H1 (cell line): ENCODE results near the gene CYBA. TPM values are rescaled to one million over a fixed set of nuclear protein-coding genes. Genes with fewer than 3 reads are reported as not detected.

Experiments
- CTCF ChIA-PET: fragments of 300-600 bp; sonication (Branson Sonifier 250); formaldehyde crosslinking; loops from one replicate; lab custom pipeline; 2021; ENCODE audit not compliant: partially characterized antibody; lab: Charles Lee
- POLR2A ChIA-PET: fragments of 300-600 bp; sonication (Branson Sonifier 250); formaldehyde crosslinking; loops from one replicate; lab custom pipeline; 2021; ENCODE audit warnings: inconsistent platforms; ENCODE audit not compliant: partially characterized antibody; lab: Charles Lee
- DNase-seq, 2 experiments: peaks; one replicate each; pipeline versions ENCODE4 v3.0.0 to v3.0.0-alpha.2; 2010 to 2022; ENCODE audit warnings: low spot score in 2 of 2, low read depth in 1 of 2, mixed read lengths in 1 of 2
- FAIRE-seq: peaks from 2 replicates; lab custom pipeline; 2011; peaks lifted over from hg19 to GRCh38; lab: Jason Lieb, UNC
- H2AFZ ChIP-seq: 2 replicates; pipeline ENCODE4 v1.8.1; 2012; ENCODE audit warnings: low read length, inconsistent platforms
- H2AK5ac ChIP-seq: 2 replicates; pipeline ENCODE4 v1.6.1; 2013; ENCODE audit warnings: low read depth, low read length
- H2BK120ac ChIP-seq: replicated peaks from 2 replicates; pipeline ENCODE3; 2013; ENCODE audit warnings: low read depth, low read length, inconsistent platforms
- H2BK12ac ChIP-seq: 2 replicates; pipeline ENCODE4 v1.6.1; 2013; ENCODE audit warnings: low read depth, low read length
- H2BK15ac ChIP-seq: 2 replicates; pipeline ENCODE4 v1.6.1; 2013; ENCODE audit warnings: low read length
- H2BK20ac ChIP-seq: 2 replicates; pipeline ENCODE4 v1.6.1; 2013; ENCODE audit warnings: low read length
- H2BK5ac ChIP-seq: 2 replicates; pipeline ENCODE4 v1.6.1; 2013; ENCODE audit warnings: low read depth, low read length
- H3K14ac ChIP-seq: 2 replicates; pipeline ENCODE4 v1.6.1; 2013; ENCODE audit warnings: inconsistent platforms; ENCODE audit not compliant: insufficient read length
- H3K18ac ChIP-seq: 2 replicates; pipeline ENCODE4 v1.6.1; 2013; ENCODE audit warnings: low read length; ENCODE audit errors: extremely low read depth
- H3K23ac ChIP-seq: 2 replicates; pipeline ENCODE4 v1.6.1; 2013; ENCODE audit warnings: inconsistent platforms; ENCODE audit not compliant: insufficient read length
- H3K23me2 ChIP-seq: 2 replicates; pipeline ENCODE4 v1.6.1; 2013; ENCODE audit warnings: low read depth, low read length
- H3K27ac ChIP-seq: 2 replicates; pipeline ENCODE4 v1.6.1; 2011; ENCODE audit warnings: low read depth, low read length, inconsistent platforms
- H3K27me3 ChIP-seq, 4 experiments: replicated peaks in 1 of 4; 1 replicate in 1 of 4; 2 replicates in 3 of 4; pipeline versions ENCODE4 v1.6.1 to v1.8.1; 2011 to 2013; ENCODE audit warnings: low read length in 3 of 4, mild to moderate bottlenecking in 3 of 4, inconsistent platforms in 2 of 4, mixed read lengths in 2 of 4, moderate library complexity in 1 of 4; ENCODE audit not compliant: control insufficient read depth in 3 of 4, insufficient read depth in 3 of 4; ENCODE audit errors: extremely low read depth in 1 of 4
- H3K36me3 ChIP-seq, 4 experiments: 2 replicates each; pipeline versions ENCODE4 v1.6.1 to v1.8.1; 2011 to 2013; ENCODE audit warnings: mild to moderate bottlenecking in 4 of 4, low read length in 3 of 4, moderate library complexity in 2 of 4, control low read depth in 1 of 4, inconsistent platforms in 1 of 4; ENCODE audit not compliant: insufficient read depth in 4 of 4, control insufficient read depth in 2 of 4
- H3K4ac ChIP-seq: replicated peaks from 2 replicates; pipeline ENCODE3; 2013; ENCODE audit warnings: low read length, low read depth, mixed read lengths, inconsistent platforms; ENCODE audit not compliant: insufficient read length
- H3K4me1 ChIP-seq, 4 experiments: replicated peaks in 1 of 4; 1 replicate in 1 of 4; 2 replicates in 3 of 4; pipeline versions ENCODE4 v1.6.1 to v1.8.1; 2011 to 2013; ENCODE audit warnings: low read length in 3 of 4, inconsistent platforms in 2 of 4, mixed read lengths in 1 of 4; ENCODE audit not compliant: insufficient read depth in 4 of 4, control insufficient read depth in 3 of 4
- H3K4me2 ChIP-seq, 2 experiments: 2 replicates each; pipeline versions ENCODE4 v1.6.1 to v1.8.1; 2011 to 2013; ENCODE audit warnings: low read depth in 2 of 2, low read length in 2 of 2, control low read depth in 1 of 2, inconsistent platforms in 1 of 2, mild to moderate bottlenecking in 1 of 2; ENCODE audit not compliant: insufficient read depth in 1 of 2
- H3K4me3 ChIP-seq, 4 experiments: fragments of 200-600, 300-600 bp in 1 of 4; sonication (generic), shearing (Covaris generic), sonication (Bioruptor Twin) in 1 of 4; 2 replicates each; pipeline versions ENCODE4 v1.5.1 to v1.8.1; 2011 to 2016; ENCODE audit warnings: low read length in 4 of 4, low read depth in 3 of 4, control low read depth in 2 of 4, inconsistent platforms in 2 of 4, mild to moderate bottlenecking in 2 of 4, mixed read lengths in 1 of 4, moderate library complexity in 1 of 4; ENCODE audit not compliant: insufficient read depth in 2 of 4; ENCODE audit errors: extremely low read depth in 1 of 4
- H3K56ac ChIP-seq: replicated peaks from 2 replicates; pipeline ENCODE3; 2013; ENCODE audit warnings: low read depth, mild to moderate bottlenecking, mixed read lengths, low read length, inconsistent platforms; ENCODE audit not compliant: insufficient read length
- H3K79me1 ChIP-seq: 2 replicates; pipeline ENCODE4 v1.6.1; 2013; ENCODE audit warnings: low read depth, low read length, control low read depth
- H3K79me2 ChIP-seq, 2 experiments: 2 replicates each; pipeline versions ENCODE4 v1.6.1 to v1.8.1; 2012 to 2013; ENCODE audit warnings: low read length in 2 of 2, mild to moderate bottlenecking in 2 of 2, inconsistent platforms in 1 of 2; ENCODE audit not compliant: insufficient read depth in 2 of 2, control insufficient read depth in 1 of 2
- H3K9ac ChIP-seq, 4 experiments: replicated peaks in 1 of 4; 1 replicate in 1 of 4; 2 replicates in 3 of 4; pipeline versions ENCODE4 v1.6.1 to v1.8.1; 2011 to 2013; ENCODE audit warnings: low read depth in 3 of 4, low read length in 3 of 4, control low read depth in 2 of 4, mild to moderate bottlenecking in 2 of 4, moderate library complexity in 2 of 4, inconsistent platforms in 1 of 4; ENCODE audit errors: extremely low read depth in 1 of 4
- H3K9me3 ChIP-seq, 2 experiments: 2 replicates each; pipeline versions ENCODE4 v1.6.1 to v1.8.1; 2012 to 2013; ENCODE audit warnings: mild to moderate bottlenecking in 2 of 2, moderate library complexity in 2 of 2, control low read depth in 1 of 2, inconsistent platforms in 1 of 2, low read depth in 1 of 2, low read length in 1 of 2, mixed read lengths in 1 of 2; ENCODE audit not compliant: insufficient read depth in 2 of 2
- H4K20me1 ChIP-seq, 2 experiments: replicated peaks in 1 of 2; 2 replicates each; pipeline versions ENCODE3 to v1.8.1; 2011 to 2013; ENCODE audit warnings: inconsistent platforms in 2 of 2, low read length in 2 of 2, mild to moderate bottlenecking in 1 of 2; ENCODE audit not compliant: insufficient read depth in 2 of 2, control insufficient read depth in 1 of 2
- H4K5ac ChIP-seq: 2 replicates; pipeline ENCODE4 v1.6.1; 2013; ENCODE audit warnings: low read length, low read depth, mixed read lengths, inconsistent platforms; ENCODE audit not compliant: insufficient read length
- H4K8ac ChIP-seq: 2 replicates; pipeline ENCODE4 v1.8.0; 2013; ENCODE audit warnings: mild to moderate bottlenecking, moderate library complexity, low read length, inconsistent platforms; ENCODE audit not compliant: insufficient read depth; ENCODE audit errors: extremely low read depth
- H4K91ac ChIP-seq: replicated peaks from 2 replicates; pipeline ENCODE3; 2013; ENCODE audit warnings: low read length, mixed read lengths, inconsistent platforms; ENCODE audit not compliant: insufficient read length
- CREB1 ChIP-seq: IDR thresholded peaks from 2 replicates; pipeline ENCODE4 v1.6.1; 2012; ENCODE audit warnings: inconsistent platforms
- EP300 ChIP-seq, 2 experiments: IDR thresholded peaks; 1 replicate in 1 of 2; 2 replicates in 1 of 2; pipeline ENCODE4 v1.6.1; 2011 to 2012; ENCODE audit warnings: low read depth in 2 of 2, low read length in 2 of 2, mild to moderate bottlenecking in 2 of 2, borderline replicate concordance in 1 of 2, inconsistent platforms in 1 of 2, moderate library complexity in 1 of 2
- KDM4A ChIP-seq: IDR thresholded peaks from one replicate; pipeline ENCODE4 v1.7.1; 2012; ENCODE audit warnings: low read depth, mild to moderate bottlenecking, moderate library complexity, low read length, inconsistent platforms; ENCODE audit not compliant: severe bottlenecking
- PHF8 ChIP-seq: fragments of 200-600 bp; sonication (generic); conservative IDR thresholded peaks from 2 replicates; pipeline ENCODE4 v1.7.1; 2012; ENCODE audit warnings: low read depth, mild to moderate bottlenecking, inconsistent platforms, low read length, moderate library complexity
- POLR2AphosphoS5 ChIP-seq: IDR thresholded peaks from 2 replicates; pipeline ENCODE4 v1.6.1; 2011; ENCODE audit warnings: low read depth, low read length
- POU5F1 ChIP-seq: IDR thresholded peaks from 2 replicates; pipeline ENCODE4 v1.6.1; 2011; ENCODE audit warnings: low read depth, mild to moderate bottlenecking, low read length, moderate library complexity
- TAF1 ChIP-seq: IDR thresholded peaks from 2 replicates; pipeline ENCODE4 v1.6.1; 2011; ENCODE audit warnings: mild to moderate bottlenecking, low read depth, low read length
- TEAD4 ChIP-seq: IDR thresholded peaks from 2 replicates; pipeline ENCODE4 v1.6.1; 2012; ENCODE audit warnings: low read depth, low read length, inconsistent platforms, mixed read lengths
- YY1 ChIP-seq: IDR thresholded peaks from 2 replicates; pipeline ENCODE4 v1.6.1; 2011; ENCODE audit warnings: low read depth, mild to moderate bottlenecking, low read length
- WGBS, 2 experiments: shearing (Covaris generic) in 1 of 2; methylation state at CpG; one replicate each; pipeline versions ENCODE4 v1.1.6 to v1.1.7; 2013 to 2015; ENCODE audit warnings: low lambda C conversion rate in 2 of 2, mixed read lengths in 2 of 2, inconsistent platforms in 1 of 2, low coverage in 1 of 2, missing lambda C conversion rate in 1 of 2; ENCODE audit not compliant: insufficient replicate concordance in 2 of 2, insufficient coverage in 1 of 2, insufficient read length in 1 of 2; ENCODE audit errors: extremely low coverage in 1 of 2, missing lambda C conversion rate in 1 of 2; 5-methylcytosine and 5-hydroxymethylcytosine counted together
- polyA plus RNA-seq, 7 experiments: library from polyadenylated mRNA; depleted of rRNA in 3 of 7; stranded (reverse) in 5 of 7; unstranded in 2 of 7; fragments of >200 nt in 5 of 7; fragments of 200-250 nt in 2 of 7; gene quantifications; 1 replicate in 5 of 7; 2 replicates in 1 of 7; 4 replicates in 1 of 7; pipeline versions ENCODE4 v1.2.1 to v1.2.3, GENCODE V29; 2011 to 2013; ENCODE audit warnings: missing spikeins in 2 of 7, mixed read lengths in 2 of 7
- total RNA-seq: library from RNA; stranded (reverse); fragmentation: NEBNext Ultra II Directional; extraction: Animal tissue kit (Norgen Biotek cat#: 25700); gene quantifications from 2 replicates; pipeline ENCODE4 v1.2.1, GENCODE V29; 2021
- TF ChIP-seq, protein P1 (sequence below): IDR thresholded peaks from 2 replicates; pipeline ENCODE4 v1.6.1; 2012; ENCODE audit warnings: inconsistent platforms

The CYBA gene
- total and polyA plus RNA-seq, 2 of the 8 experiments (the other 6 are each of a cell fraction or from before 2014, with no cell fraction given), result 136 to 254 TPM

DNA sequence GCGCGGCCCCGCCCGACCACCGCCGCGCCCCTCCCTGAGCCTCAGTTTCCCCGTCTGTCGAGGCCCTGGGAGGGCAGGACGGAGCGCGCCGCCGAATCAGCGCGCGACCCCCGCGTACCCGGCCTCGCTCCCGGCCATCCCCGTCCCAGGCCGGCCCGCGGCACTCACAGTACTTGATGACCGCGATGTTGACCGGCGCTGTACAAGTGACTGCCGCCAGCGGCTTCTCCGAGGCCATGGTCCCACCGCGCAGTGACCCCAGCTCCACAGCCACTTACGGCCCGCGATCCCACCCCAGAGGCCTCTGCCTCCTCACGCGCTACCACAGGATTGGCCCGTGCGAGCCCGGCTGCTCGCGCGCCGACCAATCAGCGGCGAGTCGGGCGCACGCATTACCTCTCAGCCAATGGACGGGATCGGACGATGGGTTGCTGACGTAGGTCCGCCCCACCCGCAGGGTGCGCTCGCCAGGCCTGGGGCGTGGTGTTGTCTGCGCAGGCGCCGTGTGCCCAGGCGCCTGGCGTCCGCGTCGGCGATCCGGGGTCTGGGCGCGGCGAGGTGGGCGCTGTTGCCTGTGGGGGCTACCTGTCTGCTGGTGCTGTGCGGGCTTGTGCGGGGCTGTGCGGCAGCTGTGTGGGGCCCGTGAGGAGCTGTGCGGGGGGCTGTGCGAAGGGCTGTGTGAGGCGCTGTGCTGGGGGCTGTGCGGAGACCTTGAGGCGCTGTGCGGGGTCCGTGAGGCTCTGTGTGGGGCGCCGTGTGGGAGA, 12.2 kb upstream of the CYBA start, which contains the start of gene MVD:
MVD (minus strand) TSS at position 249 of the 764 bp plus-strand sequence; CDS start at position 238, 11 bp downstream.
- DNase-seq, result peak; percentile 96 to 97
- no peaks in the 10 kb centered on the region for H3K9me3 ChIP-seq
- H3K4ac ChIP-seq, result peak within 1 kb of the TSS; percentile 69
- peak within 1 kb of the TSS; percentile 75; the same call in 1 of the 2 replicates for H3K27ac ChIP-seq
- peaks cover 7% of the 10 kb centered on the region; the same call in 1 of the 2 replicates for H3K23me2 ChIP-seq
- no peak within 1 kb of the TSS for H2BK120ac ChIP-seq
- no peaks in the 10 kb centered on the region for H3K36me3 ChIP-seq
- H2AK5ac ChIP-seq, result no peak within 1 kb of the TSS
- H3K4me2 ChIP-seq, result peak within 1 kb of the TSS; percentile 56 to 80
- H2AFZ ChIP-seq, result peak within 1 kb of the TSS; percentile 46; the same call in 1 of the 2 replicates
- ChIA-PET CTCF (interaction anchor here (1.0 to 2.8 kb wide), 5 partner anchors 9 to 238 kb away, joined by 3 to 11 read pairs (median 4); no protein-coding TSS in a partner anchor), POLR2A (interaction anchor here (0.8 to 3.1 kb wide), 14 partner anchors 9 to 92 kb away, joined by 3 to 19 read pairs (median 5); partner anchors contain the start of genes CYBA, IL17C and ZC3H18)
- H2BK12ac ChIP-seq, result peak within 1 kb of the TSS; percentile 50; the same call in 1 of the 2 replicates
- H4K91ac ChIP-seq, result peak within 1 kb of the TSS; percentile 89
- no peak within 1 kb of the TSS for H3K23ac ChIP-seq
- H2BK20ac ChIP-seq, result no peak within 1 kb of the TSS
- peak within 1 kb of the TSS; percentile 74 to 84 (median 79) for H3K4me3 ChIP-seq
- H3K79me2 ChIP-seq, result peaks cover 0 to 41% of the 10 kb centered on the region in 2 experiments; a peak in 3 of 4 replicates
- H2BK15ac ChIP-seq, result no peak within 1 kb of the TSS
- peak within 1 kb of the TSS; percentile 94 for H4K8ac ChIP-seq
- H3K27me3 ChIP-seq, result no peaks in the 10 kb centered on the region
- peak within 1 kb of the TSS; percentile 92 for H3K56ac ChIP-seq
- peaks cover 2% of the 10 kb centered on the region for H3K79me1 ChIP-seq
- H4K20me1 ChIP-seq, result peaks cover 2 to 6% of the 10 kb centered on the region in 2 experiments
- peak within 1 kb of the TSS; percentile 87 for H2BK5ac ChIP-seq
- no peak for FAIRE-seq
- peak within 1 kb of the TSS; percentile 69 to 75 (median 72); a peak in 6 of 7 replicates for H3K9ac ChIP-seq
- H3K14ac ChIP-seq, result no peak within 1 kb of the TSS
- H3K4me1 ChIP-seq, result peaks cover 0 to 3% (median 0%) of the 10 kb centered on the region in 4 experiments; a peak in 2 of 7 replicates
- peak within 1 kb of the TSS; percentile 93 for H4K5ac ChIP-seq
- 2% methylated on average over 87 of the region's 88 CpGs; no CpG with 5 or more reads in 1 of the 2 experiments for WGBS, 2 experiments
- peak within 1 kb of the TSS; percentile 92 for H3K18ac ChIP-seq
- no peak for TF ChIP-seq POU5F1
- TF ChIP-seq, protein P1, sequence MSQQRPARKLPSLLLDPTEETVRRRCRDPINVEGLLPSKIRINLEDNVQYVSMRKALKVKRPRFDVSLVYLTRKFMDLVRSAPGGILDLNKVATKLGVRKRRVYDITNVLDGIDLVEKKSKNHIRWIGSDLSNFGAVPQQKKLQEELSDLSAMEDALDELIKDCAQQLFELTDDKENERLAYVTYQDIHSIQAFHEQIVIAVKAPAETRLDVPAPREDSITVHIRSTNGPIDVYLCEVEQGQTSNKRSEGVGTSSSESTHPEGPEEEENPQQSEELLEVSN, result peak; percentile 62; the same call in 1 of the 2 replicates
- no peak for TF ChIP-seq YY1
- peak; percentile 91 for TF ChIP-seq TAF1
- TF ChIP-seq EP300 (IDR thresholded peaks at IDR 0.05; ENCODE audit: borderline replicate concordance in 1 of 2, low read depth in 2 of 2, low read length in 2 of 2), result 0 out of 3 replicates have a peak, but pooled peaks of 1 of the 2 experiments have one; percentile 13
- peak; percentile 70 for TF ChIP-seq POLR2AphosphoS5
- no peak for TF ChIP-seq TEAD4
- TF ChIP-seq CREB1, result peak; percentile 94
- TF ChIP-seq PHF8, result peak; percentile 63
- TF ChIP-seq KDM4A, result peak; percentile 81
